Spleen (tissue), 11 donors: Measurements from ENCODE around the gene IKZF4. TPM values are rescaled to one million over a fixed set of nuclear protein-coding genes. Genes with fewer than 3 reads are reported as not detected.

Source experiments
- DNase-seq: peaks from one replicate; pipeline ENCODE4 v3.0.0-alpha.2; 2020
- H3K27ac ChIP-seq, 8 donors: fragments of 200-600 bp; sonication (generic) in 7 of 8; 1 replicate in 4 of 8; 2 replicates in 4 of 8; pipeline versions ENCODE4 v1.5.0 to v1.8.0; 2016 to 2021; ENCODE audit warnings: inconsistent platforms in 4 of 8, mild to moderate bottlenecking in 4 of 8, moderate library complexity in 1 of 8
- H3K27me3 ChIP-seq, 7 donors: fragments of 200-600 bp; sonication (generic) in 6 of 7; replicated peaks in 1 of 7; 1 replicate in 4 of 7; 2 replicates in 3 of 7; pipeline versions ENCODE4 v1.5.0 to v1.8.0; 2016 to 2021; ENCODE audit warnings: inconsistent platforms in 3 of 7, mild to moderate bottlenecking in 1 of 7
- H3K36me3 ChIP-seq, 6 donors: fragments of 200-600 bp; sonication (generic) in 5 of 6; 1 replicate in 4 of 6; 2 replicates in 2 of 6; pipeline versions ENCODE4 v1.5.0 to v1.8.0; 2016 to 2021; ENCODE audit warnings: inconsistent platforms in 2 of 6
- H3K4me1 ChIP-seq, 6 donors: fragments of 200-600 bp; sonication (generic) in 5 of 6; 1 replicate in 3 of 6; 2 replicates in 3 of 6; pipeline versions ENCODE4 v1.5.0 to v1.8.0; 2016 to 2021; ENCODE audit warnings: inconsistent platforms in 3 of 6
- H3K4me3 ChIP-seq, 8 donors: fragments of 200-600 bp; sonication (generic) in 7 of 8; 1 replicate in 4 of 8; 2 replicates in 4 of 8; pipeline versions ENCODE4 v1.5.0 to v1.8.0; 2016 to 2021; ENCODE audit warnings: inconsistent platforms in 4 of 8, mild to moderate bottlenecking in 4 of 8, moderate library complexity in 2 of 8
- H3K9me3 ChIP-seq, 8 donors: fragments of 200-600 bp; sonication (generic) in 7 of 8; 1 replicate in 4 of 8; 2 replicates in 4 of 8; pipeline versions ENCODE4 v1.5.0 to v1.8.0; 2016 to 2021; ENCODE audit warnings: inconsistent platforms in 4 of 8
- POLR2A ChIP-seq, 3 donors: fragments of 450-650 bp; IDR thresholded peaks; one replicate each; pipeline ENCODE4 v1.5.1; 2017; ENCODE audit warnings: antibody characterized with exemption in 3 of 3, mild to moderate bottlenecking in 1 of 3
- POLR2AphosphoS5 ChIP-seq, 3 donors: sonication (generic); formaldehyde crosslinking; IDR thresholded peaks; one replicate each; pipeline ENCODE4 v1.5.1; 2017; ENCODE audit warnings: antibody characterized with exemption in 3 of 3
- WGBS, 5 donors: extraction: QIAGEN DNeasy Blood & Tissue Kit in 3 of 5; methylation state at CpG; one replicate each; pipeline versions ENCODE4 v1.1.5 to v1.1.7; 2013 to 2018; 5-methylcytosine and 5-hydroxymethylcytosine counted together
- intact Hi-C: fragments of 100-400 bp; cut with DNase I; formaldehyde crosslinking; loops from one replicate; pipeline ENCODE4 v1.15.0; 2023; ENCODE audit warnings: low total_unique reads
- polyA plus RNA-seq, 3 donors: library from polyadenylated mRNA; stranded (reverse); fragments of 200-250 nt; gene quantifications; one replicate each; pipeline ENCODE4 v1.2.1, GENCODE V29; 2013
- total RNA-seq, 7 donors: library from RNA; depleted of rRNA in 3 of 7; stranded (reverse); fragments of >200 nt in 3 of 7; fragmentation: NEBNext Ultra II Directional in 4 of 7; extraction: Animal tissue kit (Norgen Biotek cat#: 25700) in 4 of 7; gene quantifications; one replicate each; pipeline versions ENCODE4 v1.1.0 to v1.2.1, GENCODE V29; 2016 to 2021
- TF ChIP-seq, protein P1 (sequence below), 11 experiments: fragments of 200-600 bp in 7 of 11; fragments of 450-650 bp in 4 of 11; sonication (generic) in 4 of 11; IDR thresholded peaks in 8 of 11; conservative IDR thresholded peaks in 3 of 11; 1 replicate in 7 of 11; 2 replicates in 4 of 11; pipeline versions ENCODE4 v1.4.0 to v1.8.0; 2016 to 2021; ENCODE audit warnings: antibody characterized with exemption in 11 of 11, inconsistent platforms in 4 of 11, mild to moderate bottlenecking in 1 of 11
- donor health status: healthy with polysubstance abuse.
- donor health status: DM: no; HTN: no; CAD: no; lungs with moderate emphysema.
- donor health status: DM: no; HTN: no; CAD: no.
- donor health status: Bipolar disorder and iron deficiency.
- donor health status: healthy.
- donor health status: DM: no; HTN: no; CAD: no.
- donor health status: DM: yes; HTN: yes; CAD: no.

IKZF4 gene
- total and polyA plus RNA-seq, 10 donors = 0.80 to 9.3 (median 5.7) TPM

DNA sequence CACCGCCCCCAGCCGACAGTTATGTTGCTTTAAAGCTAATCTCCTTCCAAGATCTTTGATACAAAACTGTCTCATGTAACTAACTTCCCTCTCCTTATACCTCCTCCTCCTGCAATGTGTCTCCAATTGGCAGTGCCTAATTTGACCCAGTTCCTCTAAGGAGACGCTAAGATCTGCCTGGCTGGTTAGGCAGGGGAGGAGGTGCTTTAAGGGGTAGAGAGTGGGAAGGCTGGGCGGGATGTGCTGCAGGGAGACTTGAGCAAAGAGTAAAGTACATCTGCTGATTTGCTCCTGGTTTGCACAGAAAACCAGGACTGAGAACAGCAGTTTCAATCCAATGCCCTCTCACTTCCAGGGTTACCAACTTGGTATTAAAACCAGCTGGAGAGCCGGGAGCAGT lies 7.4 kb upstream of the IKZF4 start:
- H3K27ac ChIP-seq = no peak overlapping the region
- DNase-seq = no peak

DNA sequence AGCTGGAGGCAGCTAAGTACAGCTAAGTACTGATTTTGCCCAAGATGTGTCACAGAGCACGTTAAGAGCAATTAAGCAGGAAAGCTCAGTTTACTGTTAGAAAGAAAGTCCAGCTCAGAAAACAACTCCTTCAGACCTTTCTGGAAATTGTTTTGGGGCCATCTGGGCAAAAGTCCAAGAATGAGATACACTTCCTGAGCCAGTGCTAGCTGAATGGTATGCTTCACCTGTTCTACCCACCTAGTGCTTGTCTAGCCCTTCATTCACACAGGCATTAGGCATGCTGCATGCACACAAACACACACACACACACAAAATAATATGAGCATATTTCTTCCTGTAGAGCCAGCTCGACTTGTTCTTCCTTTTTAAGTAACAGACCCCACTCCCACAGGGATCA lies 6.6 kb upstream of the IKZF4 start:
- H3K27me3 ChIP-seq = no peaks in the 10 kb centered on the region
- no peak overlapping the region for H3K27ac ChIP-seq
- WGBS, 5 donors = 39 to 56% (median 55%) methylated on average over 2 of the region's 2 CpGs
- H3K4me3 ChIP-seq = no peak overlapping the region
- H3K4me1 ChIP-seq = peaks cover 0 to 1% (median 0%) of the 10 kb centered on the region in 6 donors
- intact Hi-C loops = no loop called here
- no peak for DNase-seq
- no peaks in the 10 kb centered on the region for H3K9me3 ChIP-seq
- TF ChIP-seq, protein P1, sequence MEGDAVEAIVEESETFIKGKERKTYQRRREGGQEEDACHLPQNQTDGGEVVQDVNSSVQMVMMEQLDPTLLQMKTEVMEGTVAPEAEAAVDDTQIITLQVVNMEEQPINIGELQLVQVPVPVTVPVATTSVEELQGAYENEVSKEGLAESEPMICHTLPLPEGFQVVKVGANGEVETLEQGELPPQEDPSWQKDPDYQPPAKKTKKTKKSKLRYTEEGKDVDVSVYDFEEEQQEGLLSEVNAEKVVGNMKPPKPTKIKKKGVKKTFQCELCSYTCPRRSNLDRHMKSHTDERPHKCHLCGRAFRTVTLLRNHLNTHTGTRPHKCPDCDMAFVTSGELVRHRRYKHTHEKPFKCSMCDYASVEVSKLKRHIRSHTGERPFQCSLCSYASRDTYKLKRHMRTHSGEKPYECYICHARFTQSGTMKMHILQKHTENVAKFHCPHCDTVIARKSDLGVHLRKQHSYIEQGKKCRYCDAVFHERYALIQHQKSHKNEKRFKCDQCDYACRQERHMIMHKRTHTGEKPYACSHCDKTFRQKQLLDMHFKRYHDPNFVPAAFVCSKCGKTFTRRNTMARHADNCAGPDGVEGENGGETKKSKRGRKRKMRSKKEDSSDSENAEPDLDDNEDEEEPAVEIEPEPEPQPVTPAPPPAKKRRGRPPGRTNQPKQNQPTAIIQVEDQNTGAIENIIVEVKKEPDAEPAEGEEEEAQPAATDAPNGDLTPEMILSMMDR (IDR thresholded peaks at IDR 0.05 in 8 of 11, conservative IDR thresholded peaks at IDR 0.05 in 3 of 11) = no peak
- no peak for TF ChIP-seq POLR2A (IDR thresholded peaks at IDR 0.05)
- no peak for TF ChIP-seq POLR2AphosphoS5 (IDR thresholded peaks at IDR 0.05)
- H3K36me3 ChIP-seq = peaks cover 0 to 13% (median 0%) of the 10 kb centered on the region in 6 donors

More for the DNA sequence above, 7.4 kb upstream of the IKZF4 start:
- intact Hi-C loops = no loop called here
- Histone ChIP-seq H3K36me3 (peaks cover 0 to 12% (median 0%) of the 10 kb centered on the region in 6 donors), H3K27me3 (no peaks in the 10 kb centered on the region), H3K4me3 (no peak overlapping the region), H3K9me3 (no peaks in the 10 kb centered on the region), H3K4me1 (peaks cover 0 to 6% (median 2%) of the 10 kb centered on the region in 6 donors)
- TF ChIP-seq, protein P1 (IDR thresholded peaks at IDR 0.05 in 8 of 11, conservative IDR thresholded peaks at IDR 0.05 in 3 of 11) = no peak
- no peak for TF ChIP-seq POLR2A (IDR thresholded peaks at IDR 0.05)
- no peak for TF ChIP-seq POLR2AphosphoS5 (IDR thresholded peaks at IDR 0.05)
- WGBS, 5 donors = 81 to 91% (median 88%) methylated on average over 5 of the region's 5 CpGs

DNA sequence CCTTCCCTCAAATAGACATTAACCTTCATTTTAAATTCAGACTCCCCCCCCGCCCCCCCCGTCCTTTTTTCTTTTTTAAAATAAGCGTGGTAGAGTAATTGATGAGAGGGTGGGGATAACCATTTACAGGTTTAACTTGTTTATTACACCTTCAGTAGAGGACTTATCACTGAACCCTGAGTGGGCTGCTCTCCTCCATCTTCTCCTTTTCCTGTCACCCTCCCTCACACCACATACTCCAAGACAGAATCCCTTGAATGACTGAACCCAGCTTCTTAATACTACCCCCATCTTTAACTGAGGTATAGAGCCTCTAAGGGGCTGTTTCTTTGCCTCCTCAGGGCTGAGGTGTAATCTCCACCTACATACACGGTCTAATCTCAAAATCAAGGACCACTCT lies 3.7 kb upstream of the IKZF4 start:
- intact Hi-C loops = no loop called here
- Histone ChIP-seq H3K27me3 (no peaks in the 10 kb centered on the region), H3K4me3 (no peak overlapping the region), H3K9me3 (no peaks in the 10 kb centered on the region), H3K4me1 (peaks cover 5 to 25% (median 19%) of the 10 kb centered on the region in 6 donors), H3K27ac (no peak overlapping the region), H3K36me3 (peaks cover 0 to 8% (median 0%) of the 10 kb centered on the region in 6 donors)
- TF ChIP-seq POLR2A (IDR thresholded peaks at IDR 0.05) (no peak), POLR2AphosphoS5 (IDR thresholded peaks at IDR 0.05) (no peak)
- TF ChIP-seq, protein P1 (IDR thresholded peaks at IDR 0.05 in 8 of 11, conservative IDR thresholded peaks at IDR 0.05 in 3 of 11) = no peak
- 86 to 99% (median 93%) methylated on average over 4 of the region's 4 CpGs for WGBS, 5 donors
- no peak for DNase-seq

DNA sequence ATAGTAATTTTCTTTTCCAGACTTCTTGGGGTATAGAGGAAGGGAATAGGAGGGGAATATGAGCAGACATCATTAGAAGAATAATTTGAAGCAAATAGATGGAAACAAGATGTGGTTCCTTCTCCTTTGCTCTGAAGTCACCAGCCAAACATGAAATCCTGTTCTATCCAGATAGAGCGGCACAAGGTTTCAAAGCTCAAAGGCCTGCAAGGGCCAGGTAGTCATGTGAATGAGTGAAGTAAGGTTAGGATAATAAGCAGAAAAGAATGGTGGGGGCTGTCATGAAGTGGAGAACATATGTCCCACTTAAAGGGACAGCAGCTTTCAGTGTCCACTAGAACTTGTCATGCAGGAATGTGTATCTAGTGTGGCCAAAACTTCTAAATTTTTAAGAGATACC lies 2.5 kb upstream of the IKZF4 start:
- no peak for DNase-seq
- 89 to 100% (median 96%) methylated on average over 1 of the region's 1 CpG for WGBS, 5 donors
- peaks cover 5 to 33% (median 21%) of the 10 kb centered on the region in 6 donors for H3K4me1 ChIP-seq
- no peak overlapping the region for H3K27ac ChIP-seq
- no peaks in the 10 kb centered on the region for H3K27me3 ChIP-seq
- no peak overlapping the region for H3K4me3 ChIP-seq
- TF ChIP-seq POLR2A (IDR thresholded peaks at IDR 0.05) (no peak), POLR2AphosphoS5 (IDR thresholded peaks at IDR 0.05) (no peak)
- TF ChIP-seq, protein P1 (IDR thresholded peaks at IDR 0.05 in 8 of 11, conservative IDR thresholded peaks at IDR 0.05 in 3 of 11) = no peak
- peaks cover 0 to 8% (median 0%) of the 10 kb centered on the region in 6 donors for H3K36me3 ChIP-seq
- no peaks in the 10 kb centered on the region for H3K9me3 ChIP-seq
- intact Hi-C loops = no loop called here
